ENCODE data around the gene APBB2. TPM values are rescaled to one million over a fixed set of nuclear protein-coding genes. Genes with fewer than 3 reads are reported as not detected.

The APBB2 gene
- total RNA-seq, 2 donors from 2014 or later, result 56.1 to 64.8 TPM

- no peaks in the 10 kb centered on the region for H3K36me3 ChIP-seq (ENCODE audit: control insufficient read depth, insufficient read depth, low read length)
Observed at GRCh38 chr4:41103657-41104056, 110.7 kb downstream of the APBB2 start.

GRCh38 chr4:41102414-41103092 lies 111.8 kb downstream of the APBB2 start:
- peaks cover 8% of the 10 kb centered on the region for H3K4me1 ChIP-seq (ENCODE audit: control insufficient read depth, insufficient read depth, low read length)
- H3K4me1 Mint-ChIP-seq, result peaks cover 27% of the 10 kb centered on the region
- no peaks in the 10 kb centered on the region for H3K27me3 ChIP-seq (ENCODE audit: control insufficient read depth, insufficient read depth, low read length, poor library complexity, severe bottlenecking)
- H3K27ac Mint-ChIP-seq, result no peak overlapping the region
- WGBS, 2 experiments (ENCODE audit: insufficient coverage in 1 of 2, insufficient read length in 1 of 2), result 90 to 94% methylated on average over 7 to 9 of the region's 9 CpGs
- peaks cover 14% of the 10 kb centered on the region for H3K36me3 Mint-ChIP-seq (ENCODE audit: low read depth)
- H3K27me3 Mint-ChIP-seq (ENCODE audit: insufficient read depth), result no peaks in the 10 kb centered on the region
- H3K36me3 ChIP-seq (ENCODE audit: control insufficient read depth, insufficient read depth, low read length), result no peaks in the 10 kb centered on the region
- H3K9me3 Mint-ChIP-seq, result peaks cover 4% of the 10 kb centered on the region
- no peak overlapping the region for H3K9ac ChIP-seq (ENCODE audit: extremely low read depth, low read length, poor library complexity, severe bottlenecking)
- H3K27ac ChIP-seq (ENCODE audit: low read depth, low read length), result no peak overlapping the region
- no peak overlapping the region for H3K4me3 Mint-ChIP-seq
- TF ChIP-seq CTCF (conservative IDR thresholded peaks at IDR 0.05), result no peak
- H3K4me3 ChIP-seq (ENCODE audit: low read length), result no peak overlapping the region
- no peak for DNase-seq
- no peaks in the 10 kb centered on the region for H3K9me3 ChIP-seq (ENCODE audit: control insufficient read depth, low read length)

More at GRCh38 chr4:41103657-41104056, 110.7 kb downstream of the APBB2 start:
- H3K27ac ChIP-seq (ENCODE audit: low read depth, low read length), result no peak overlapping the region
- no peaks in the 10 kb centered on the region for H3K27me3 ChIP-seq (ENCODE audit: control insufficient read depth, insufficient read depth, low read length, poor library complexity, severe bottlenecking)
- Mint-ChIP-seq H3K4me3 (no peak overlapping the region), H3K27me3 (ENCODE audit: insufficient read depth) (no peaks in the 10 kb centered on the region), H3K36me3 (ENCODE audit: low read depth) (peaks cover 14% of the 10 kb centered on the region), H3K4me1 (peaks cover 19% of the 10 kb centered on the region), H3K27ac (no peak overlapping the region), H3K9me3 (peaks cover 4% of the 10 kb centered on the region)
- H3K4me3 ChIP-seq (ENCODE audit: low read length), result no peak overlapping the region
- 85 to 91% methylated on average over 2 to 3 of the region's 3 CpGs for WGBS, 2 experiments (ENCODE audit: insufficient coverage in 1 of 2, insufficient read length in 1 of 2)
- TF ChIP-seq CTCF (conservative IDR thresholded peaks at IDR 0.05), result no peak
- no peak overlapping the region for H3K9ac ChIP-seq (ENCODE audit: extremely low read depth, low read length, poor library complexity, severe bottlenecking)
- no peak for DNase-seq
- peaks cover 8% of the 10 kb centered on the region for H3K4me1 ChIP-seq (ENCODE audit: control insufficient read depth, insufficient read depth, low read length)
- H3K9me3 ChIP-seq (ENCODE audit: control insufficient read depth, low read length), result no peaks in the 10 kb centered on the region

GRCh38 chr4:41098093-41099048 lies 116.0 kb downstream of the APBB2 start:
- H3K4me1 ChIP-seq (ENCODE audit: control insufficient read depth, insufficient read depth, low read length), result peaks cover 8% of the 10 kb centered on the region
- peaks cover under 1% of the 10 kb centered on the region for H3K27me3 ChIP-seq (ENCODE audit: control insufficient read depth, insufficient read depth, low read length, poor library complexity, severe bottlenecking)
- Mint-ChIP-seq H3K27me3 (ENCODE audit: insufficient read depth) (no peaks in the 10 kb centered on the region), H3K27ac (peak overlapping the region; percentile 74), H3K9me3 (no peaks in the 10 kb centered on the region), H3K36me3 (ENCODE audit: low read depth) (peaks cover 2% of the 10 kb centered on the region), H3K4me1 (peaks cover 33% of the 10 kb centered on the region), H3K4me3 (no peak overlapping the region)
- no peaks in the 10 kb centered on the region for H3K36me3 ChIP-seq (ENCODE audit: control insufficient read depth, insufficient read depth, low read length)
- WGBS, 2 experiments (ENCODE audit: insufficient coverage in 1 of 2, insufficient read length in 1 of 2), result 82 to 90% methylated on average over 4 to 5 of the region's 5 CpGs
- no peak for DNase-seq
- H3K27ac ChIP-seq (ENCODE audit: low read depth, low read length), result no peak overlapping the region
- no peak for TF ChIP-seq CTCF (conservative IDR thresholded peaks at IDR 0.05)
- H3K4me3 ChIP-seq (ENCODE audit: low read length), result no peak overlapping the region
- H3K9ac ChIP-seq (ENCODE audit: extremely low read depth, low read length, poor library complexity, severe bottlenecking), result no peak overlapping the region
- no peaks in the 10 kb centered on the region for H3K9me3 ChIP-seq (ENCODE audit: control insufficient read depth, low read length)

Data from endodermal cell (in vitro differentiated cells).